H9 (cell line): ENCODE measurements around the gene SMS. TPM values are rescaled to one million over a fixed set of nuclear protein-coding genes. Genes with fewer than 3 reads are reported as not detected.

Experiments used
- DNase-seq: peaks from one replicate; pipeline ENCODE4 v3.0.0-alpha.2; 2017
- H2AFZ ChIP-seq: one replicate; pipeline ENCODE4 v1.6.1; 2013; ENCODE audit warnings: mild to moderate bottlenecking, low read length, control low read depth, moderate library complexity
- H2AK5ac ChIP-seq: 2 replicates; pipeline ENCODE4 v1.6.1; 2013; ENCODE audit warnings: low read length, control low read depth, mixed read lengths; ENCODE audit not compliant: insufficient read length
- H2BK120ac ChIP-seq: one replicate; pipeline ENCODE4 v1.6.1; 2013; ENCODE audit warnings: low read depth, mild to moderate bottlenecking, low read length, control low read depth, inconsistent platforms; ENCODE audit not compliant: poor library complexity, severe bottlenecking
- H2BK12ac ChIP-seq: 2 replicates; pipeline ENCODE4 v1.6.1; 2013; ENCODE audit warnings: low read length, control low read depth, mixed read lengths, low read depth; ENCODE audit not compliant: insufficient read length
- H2BK15ac ChIP-seq: 2 replicates; pipeline ENCODE4 v1.6.1; 2013; ENCODE audit warnings: low read depth, low read length, control low read depth
- H2BK20ac ChIP-seq: one replicate; pipeline ENCODE4 v1.6.1; 2013; ENCODE audit warnings: low read depth, mild to moderate bottlenecking, low read length, control low read depth, inconsistent platforms; ENCODE audit not compliant: poor library complexity, severe bottlenecking
- H2BK5ac ChIP-seq: 2 replicates; pipeline ENCODE4 v1.6.1; 2013; ENCODE audit warnings: low read length, control low read depth, mixed read lengths; ENCODE audit not compliant: insufficient read length
- H3K14ac ChIP-seq: 2 replicates; pipeline ENCODE4 v1.6.1; 2013; ENCODE audit warnings: low read length, control low read depth; ENCODE audit not compliant: insufficient read depth
- H3K18ac ChIP-seq: 2 replicates; pipeline ENCODE4 v1.6.1; 2013; ENCODE audit warnings: low read depth, mild to moderate bottlenecking, mixed read lengths, low read length, control low read depth; ENCODE audit not compliant: insufficient read length
- H3K23ac ChIP-seq: 2 replicates; pipeline ENCODE4 v1.6.1; 2013; ENCODE audit warnings: low read length, control low read depth, mixed read lengths, low read depth; ENCODE audit not compliant: insufficient read length
- H3K23me2 ChIP-seq: 2 replicates; pipeline ENCODE4 v1.6.1; 2013; ENCODE audit warnings: low read depth, mild to moderate bottlenecking, mixed read lengths, low read length, control low read depth; ENCODE audit not compliant: insufficient read length, poor library complexity, severe bottlenecking
- H3K27ac ChIP-seq: 2 replicates; pipeline ENCODE4 v1.5.1; 2013; ENCODE audit warnings: low read length, control low read depth, mixed read lengths, low read depth; ENCODE audit not compliant: insufficient read length
- H3K27me3 ChIP-seq: 2 replicates; pipeline ENCODE4 v1.6.1; 2013; ENCODE audit warnings: low read length, control low read depth, inconsistent platforms; ENCODE audit not compliant: insufficient read depth
- H3K4ac ChIP-seq: 2 replicates; pipeline ENCODE4 v1.6.1; 2013; ENCODE audit warnings: low read depth, mild to moderate bottlenecking, control low read depth, inconsistent platforms, low read length, moderate library complexity
- H3K4me1 ChIP-seq: 2 replicates; pipeline ENCODE4 v1.6.1; 2013; ENCODE audit warnings: low read length, control low read depth, inconsistent platforms; ENCODE audit not compliant: insufficient read depth
- H3K4me2 ChIP-seq: 2 replicates; pipeline ENCODE4 v1.6.1; 2013; ENCODE audit warnings: low read length, control low read depth, mixed read lengths; ENCODE audit not compliant: insufficient read length, insufficient read depth
- H3K56ac ChIP-seq: 2 replicates; pipeline ENCODE4 v1.6.1; 2013; ENCODE audit warnings: low read depth, mild to moderate bottlenecking, mixed read lengths, low read length, control low read depth; ENCODE audit not compliant: insufficient read length
- H3K79me1 ChIP-seq: 2 replicates; pipeline ENCODE4 v1.6.1; 2013; ENCODE audit warnings: low read depth, mild to moderate bottlenecking, moderate library complexity, low read length, control low read depth, inconsistent platforms; ENCODE audit not compliant: insufficient read depth, poor library complexity, severe bottlenecking
- H3K79me2 ChIP-seq: 2 replicates; pipeline ENCODE4 v1.6.1; 2013; ENCODE audit warnings: low read length, control low read depth, inconsistent platforms; ENCODE audit not compliant: insufficient read depth
- H3K9ac ChIP-seq: 2 replicates; pipeline ENCODE4 v1.6.1; 2013; ENCODE audit warnings: low read length, control low read depth, mixed read lengths; ENCODE audit not compliant: insufficient read length; ENCODE audit errors: extremely low read depth
- H3K9me3 ChIP-seq: one replicate; pipeline ENCODE4 v1.6.1; 2013; ENCODE audit warnings: low read depth, low read length, inconsistent platforms; ENCODE audit not compliant: control insufficient read depth
- H3T11ph ChIP-seq: one replicate; pipeline ENCODE4 v1.6.1; 2013; ENCODE audit warnings: mild to moderate bottlenecking, low read length, control low read depth, inconsistent platforms
- H4K20me1 ChIP-seq: one replicate; pipeline ENCODE4 v1.6.1; 2013; ENCODE audit not compliant: control insufficient read depth, insufficient read length, insufficient read depth
- H4K5ac ChIP-seq: 2 replicates; pipeline ENCODE4 v1.6.1; 2013; ENCODE audit warnings: low read depth, mild to moderate bottlenecking, mixed read lengths, low read length, control low read depth; ENCODE audit not compliant: insufficient read length
- H4K8ac ChIP-seq: replicated peaks from 2 replicates; pipeline ENCODE4 v1.6.1; 2013; ENCODE audit warnings: low read length, control low read depth, mixed read lengths, low read depth; ENCODE audit not compliant: insufficient read length
- H4K91ac ChIP-seq: 2 replicates; pipeline ENCODE4 v1.6.1; 2013; ENCODE audit warnings: low read depth, mild to moderate bottlenecking, moderate library complexity, mixed read lengths, low read length, control low read depth; ENCODE audit not compliant: insufficient read length
- H3K27ac Mint-ChIP-seq, 3 experiments: 2 replicates in 2 of 3; 3 replicates in 1 of 3; pipeline ENCODE4 v1.8.0; 2020 to 2021; ENCODE audit warnings: mixed read lengths in 3 of 3, mild to moderate bottlenecking in 1 of 3, moderate library complexity in 1 of 3
- H3K27me3 Mint-ChIP-seq: 2 replicates; pipeline ENCODE4 v1.8.0; 2021; ENCODE audit warnings: low read depth, mild to moderate bottlenecking, moderate library complexity, mixed read lengths
- H3K36me3 Mint-ChIP-seq, 3 experiments: 2 replicates in 2 of 3; 3 replicates in 1 of 3; pipeline ENCODE4 v1.8.0; 2020 to 2021; ENCODE audit warnings: low read depth in 3 of 3, mixed read lengths in 3 of 3; ENCODE audit not compliant: insufficient read depth in 1 of 3
- H3K4me1 Mint-ChIP-seq, 2 experiments: 2 replicates each; pipeline ENCODE4 v1.8.0; 2020; ENCODE audit warnings: mixed read lengths in 2 of 2
- H3K4me3 Mint-ChIP-seq, 2 experiments: 2 replicates in 1 of 2; 3 replicates in 1 of 2; pipeline ENCODE4 v1.8.0; 2020 to 2021; ENCODE audit warnings: mild to moderate bottlenecking in 2 of 2, mixed read lengths in 2 of 2, moderate library complexity in 1 of 2
- H3K9me3 Mint-ChIP-seq, 2 experiments: 2 replicates in 1 of 2; 3 replicates in 1 of 2; pipeline ENCODE4 v1.8.0; 2020; ENCODE audit warnings: mild to moderate bottlenecking in 2 of 2, mixed read lengths in 2 of 2, moderate library complexity in 1 of 2
- WGBS: extraction: QIAGEN DNeasy Blood & Tissue Kit; methylation state at CpG from one replicate; pipeline ENCODE4 v1.1.7; 2013; ENCODE audit warnings: missing lambda C conversion rate, low lambda C conversion rate, mixed read lengths; ENCODE audit not compliant: insufficient read length; ENCODE audit errors: extremely low coverage; 5-methylcytosine and 5-hydroxymethylcytosine counted together
- total RNA-seq: library from RNA; stranded (reverse); gene quantifications from 2 replicates; pipeline ENCODE4 v1.2.1, GENCODE V29; 2021
- TF ChIP-seq, protein P1 (sequence below): fragments of 200-600 bp; sonication (generic); conservative IDR thresholded peaks from 3 replicates; pipeline ENCODE4 v1.8.0; 2021; ENCODE audit warnings: antibody characterized with exemption, mild to moderate bottlenecking

The SMS gene
- total RNA-seq, 1 experiment from 2014 or later = 415 TPM

DNA sequence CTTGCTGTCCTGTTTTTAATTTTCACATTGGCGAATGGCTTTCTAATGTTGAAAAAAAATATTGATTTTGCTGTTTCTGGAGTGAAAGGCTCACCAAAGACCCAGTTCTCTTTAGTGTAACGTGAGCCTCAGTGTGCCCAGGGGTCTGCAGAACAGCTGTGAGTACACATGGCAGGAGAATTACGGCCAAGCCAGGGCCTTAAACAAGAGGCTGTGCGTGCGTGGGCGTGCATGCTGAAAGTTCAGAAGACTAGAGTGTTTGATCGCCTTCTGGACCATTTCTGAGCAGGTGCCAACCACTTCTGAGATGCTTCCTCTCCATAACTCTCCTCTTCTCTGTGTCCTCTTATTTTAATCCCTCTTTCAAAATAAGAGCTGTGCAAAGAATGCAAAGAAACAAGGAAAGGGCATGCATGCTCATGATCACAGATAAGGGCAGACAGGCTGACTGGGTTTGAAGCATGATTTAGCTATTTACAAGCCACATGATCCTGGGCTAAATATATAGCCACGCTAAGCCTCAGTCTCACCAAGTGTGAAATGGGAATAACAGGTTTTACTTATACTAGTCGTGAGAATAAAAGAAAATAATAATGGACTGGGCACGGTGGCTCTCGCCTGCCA, 101.5 kb downstream of the SMS start:
- Histone ChIP-seq H3K4me1 (peaks cover 3% of the 10 kb centered on the region; the same call in 1 of the 2 replicates), H3K9me3 (no peaks in the 10 kb centered on the region), H4K8ac (no peak overlapping the region), H3T11ph (no peak overlapping the region), H2BK5ac (no peak overlapping the region), H3K27me3 (no peaks in the 10 kb centered on the region), H3K18ac (no peak overlapping the region), H4K5ac (no peak overlapping the region), H3K4me2 (no peak overlapping the region), H3K23ac (no peak overlapping the region), H3K79me1 (no peaks in the 10 kb centered on the region), H2BK120ac (no peak overlapping the region), H3K9ac (no peak overlapping the region), H4K91ac (no peak overlapping the region), H2AFZ (no peak overlapping the region), H3K56ac (no peak overlapping the region), H4K20me1 (no peaks in the 10 kb centered on the region), H3K23me2 (no peaks in the 10 kb centered on the region), H3K27ac (no peak overlapping the region), H3K79me2 (no peaks in the 10 kb centered on the region), H3K14ac (no peak overlapping the region), H2BK12ac (no peak overlapping the region), H2BK20ac (no peak overlapping the region), H2AK5ac (no peak overlapping the region), H2BK15ac (no peak overlapping the region), H3K4ac (no peak overlapping the region)
- H3K27ac Mint-ChIP-seq = no peak overlapping the region; a peak in 1 of 7 replicates
- H3K36me3 Mint-ChIP-seq = no peaks in the 10 kb centered on the region
- peaks cover 5 to 36% of the 10 kb centered on the region in 2 experiments; a peak in 4 of 5 replicates for H3K9me3 Mint-ChIP-seq
- WGBS = no CpG with 5 or more reads among the region's 11 CpGs
- H3K4me3 Mint-ChIP-seq = no peak overlapping the region
- H3K4me1 Mint-ChIP-seq = peaks cover 25 to 30% of the 10 kb centered on the region in 2 experiments
- TF ChIP-seq, protein P1, sequence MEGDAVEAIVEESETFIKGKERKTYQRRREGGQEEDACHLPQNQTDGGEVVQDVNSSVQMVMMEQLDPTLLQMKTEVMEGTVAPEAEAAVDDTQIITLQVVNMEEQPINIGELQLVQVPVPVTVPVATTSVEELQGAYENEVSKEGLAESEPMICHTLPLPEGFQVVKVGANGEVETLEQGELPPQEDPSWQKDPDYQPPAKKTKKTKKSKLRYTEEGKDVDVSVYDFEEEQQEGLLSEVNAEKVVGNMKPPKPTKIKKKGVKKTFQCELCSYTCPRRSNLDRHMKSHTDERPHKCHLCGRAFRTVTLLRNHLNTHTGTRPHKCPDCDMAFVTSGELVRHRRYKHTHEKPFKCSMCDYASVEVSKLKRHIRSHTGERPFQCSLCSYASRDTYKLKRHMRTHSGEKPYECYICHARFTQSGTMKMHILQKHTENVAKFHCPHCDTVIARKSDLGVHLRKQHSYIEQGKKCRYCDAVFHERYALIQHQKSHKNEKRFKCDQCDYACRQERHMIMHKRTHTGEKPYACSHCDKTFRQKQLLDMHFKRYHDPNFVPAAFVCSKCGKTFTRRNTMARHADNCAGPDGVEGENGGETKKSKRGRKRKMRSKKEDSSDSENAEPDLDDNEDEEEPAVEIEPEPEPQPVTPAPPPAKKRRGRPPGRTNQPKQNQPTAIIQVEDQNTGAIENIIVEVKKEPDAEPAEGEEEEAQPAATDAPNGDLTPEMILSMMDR = no peak
- DNase-seq = no peak
- H3K27me3 Mint-ChIP-seq = peaks cover 1% of the 10 kb centered on the region; the same call in 1 of the 2 replicates
